ENCODE data around the gene LEF1.
A peak's percentile ranks its signal among the peaks of the same experiment; 100 is the strongest.

Gene LEF1

GRCh38 chr4:108168671-108169523, at the start of gene LEF1:
Gene LEF1, minus strand, starts transcription at chr4:108168932. Its CDS starts 1,165 bp downstream, at chr4:108167767.
- peak; percentile 78 for DNase-seq

GRCh38 chr4:108216510-108216909, 47.8 kb upstream of the LEF1 start:
- DNase-seq: no peak

GRCh38 chr4:108215055-108215454, 46.3 kb upstream of the LEF1 start:
- DNase-seq: no peak

DNA sequence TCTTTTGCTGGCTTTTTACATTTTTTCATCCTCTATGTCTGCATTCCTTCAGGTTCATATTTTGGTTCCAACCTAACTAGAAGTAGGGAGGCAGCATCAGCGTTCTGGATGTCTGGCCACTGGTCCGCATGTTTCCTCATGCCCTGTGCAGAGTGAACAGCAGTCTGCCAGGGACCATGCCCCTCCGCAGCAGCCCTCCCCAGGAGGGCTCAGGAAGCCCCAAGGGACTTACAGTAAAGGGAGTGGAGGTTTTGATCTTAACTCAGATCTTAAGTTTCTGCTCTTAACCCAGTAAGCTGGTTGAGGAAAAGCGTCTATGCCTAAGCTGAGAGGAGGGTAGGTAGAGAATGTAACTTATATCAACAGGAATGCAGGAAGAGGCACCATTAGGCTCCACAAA, 45.0 kb upstream of the LEF1 start:
- DNase-seq: no peak

- DNase-seq: no peak
Measured at GRCh38 chr4:108213308-108213707, 44.6 kb upstream of the LEF1 start.

DNA sequence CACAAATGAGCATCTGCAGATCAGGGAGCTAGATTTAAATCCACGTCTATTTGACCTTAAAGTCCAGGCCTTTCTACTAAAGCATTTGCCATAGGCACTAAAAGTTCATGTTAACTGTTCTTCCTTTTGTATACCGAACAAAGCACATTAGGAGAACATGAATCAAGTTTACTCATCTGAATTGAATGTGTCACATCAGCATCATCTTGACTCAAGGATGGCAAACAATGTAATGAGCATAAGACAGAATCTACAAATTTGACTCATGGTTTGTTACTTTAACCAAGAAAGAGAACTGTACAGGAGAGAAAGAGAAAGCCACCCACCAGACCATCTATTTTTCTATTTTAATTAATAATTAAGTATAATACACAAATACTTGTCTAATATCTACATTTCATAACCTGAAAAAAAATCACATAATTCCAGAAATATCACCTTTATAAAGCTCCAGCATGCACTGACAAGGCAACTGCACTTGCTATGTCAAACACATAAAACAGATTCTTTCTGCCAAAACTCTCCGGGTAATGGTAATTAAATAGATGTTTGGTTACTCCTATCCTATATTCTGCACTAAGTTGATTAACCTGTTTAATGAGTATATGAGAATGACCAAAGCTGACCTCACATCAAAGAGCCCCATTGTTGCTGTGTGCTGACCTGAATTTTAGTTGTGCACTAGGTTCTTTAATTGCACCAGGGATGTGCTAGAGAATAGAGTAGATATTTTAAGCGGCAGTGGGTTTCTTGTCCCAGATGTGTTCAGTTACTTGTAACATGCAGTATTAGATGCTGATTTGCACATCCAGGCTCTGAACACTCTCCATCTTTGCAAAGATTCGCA, 42.5 kb upstream of the LEF1 start:
- DNase-seq: no peak

GRCh38 chr4:108209489-108209888, 40.8 kb upstream of the LEF1 start:
- no peak for DNase-seq

- DNase-seq: no peak
Measured at GRCh38 chr4:108205859-108206258, 37.1 kb upstream of the LEF1 start.

DNA sequence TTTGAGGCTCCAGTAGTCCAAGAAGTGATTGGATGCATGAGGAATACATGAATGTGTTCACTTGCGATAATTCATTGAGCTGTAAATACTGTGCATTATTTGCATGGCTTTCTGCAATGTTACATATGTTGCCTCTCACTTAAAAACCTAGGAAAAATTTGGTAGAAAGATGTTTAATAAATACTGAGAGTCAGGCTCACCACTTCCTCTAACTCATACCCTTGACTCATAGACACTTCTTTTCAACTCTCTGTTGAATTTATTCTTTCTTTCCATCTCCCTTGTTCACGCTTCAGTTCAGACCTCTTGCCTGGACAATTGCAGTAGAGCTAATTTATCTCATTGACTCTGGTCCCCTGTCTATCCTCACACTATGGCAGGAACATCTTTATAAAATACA, 35.8 kb upstream of the LEF1 start:
- DNase-seq: no peak

GRCh38 chr4:108203377-108203776, 34.6 kb upstream of the LEF1 start:
- no peak for DNase-seq

GRCh38 chr4:108201774-108202173, 33.0 kb upstream of the LEF1 start:
- no peak for DNase-seq

- DNase-seq: no peak
Measured at GRCh38 chr4:108199881-108200280, 31.1 kb upstream of the LEF1 start.

- no peak for DNase-seq
Measured at GRCh38 chr4:108193886-108194672, 25.3 kb upstream of the LEF1 start.

DNA sequence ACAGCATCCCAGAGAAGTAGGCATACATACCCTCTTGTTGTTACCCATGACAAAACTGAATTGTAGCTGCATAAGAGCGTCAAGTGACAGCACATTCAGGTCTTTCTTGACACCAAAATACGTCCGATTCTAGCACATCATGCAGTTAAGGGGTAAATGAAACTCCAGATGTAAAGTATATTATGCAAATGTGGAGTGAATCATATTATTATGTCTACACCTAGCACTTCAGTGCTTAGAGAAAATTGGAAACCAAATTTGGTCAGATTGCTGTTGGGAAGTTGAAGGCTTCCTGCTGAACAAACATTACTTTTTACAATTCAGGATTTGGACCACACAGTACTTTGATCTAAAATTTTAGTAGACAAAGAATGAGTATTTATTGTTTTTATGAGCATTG, 24.2 kb upstream of the LEF1 start:
- DNase-seq: no peak

DNA sequence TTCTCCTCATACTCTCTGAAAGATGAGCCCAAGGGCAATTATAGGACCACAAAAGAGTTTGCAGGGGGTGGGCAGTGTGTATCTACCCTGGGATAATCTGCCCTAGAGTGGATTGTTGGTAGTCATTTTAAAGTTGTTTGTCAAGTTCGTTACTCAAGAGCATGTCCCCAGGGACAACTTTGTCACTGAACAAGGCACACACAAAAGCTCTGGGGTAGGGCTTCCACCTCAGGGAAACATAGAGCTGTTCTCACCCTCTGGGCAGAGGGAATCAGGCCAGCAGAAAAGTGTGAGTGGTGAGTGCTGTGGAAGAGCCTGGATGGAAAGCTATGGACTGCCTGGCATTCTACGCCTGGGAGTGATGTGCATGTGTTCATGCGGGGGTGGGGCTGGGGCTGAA, 23.3 kb upstream of the LEF1 start:
- DNase-seq: no peak

GRCh38 chr4:108191269-108191914, 22.7 kb upstream of the LEF1 start:
- DNase-seq: no peak

GRCh38 chr4:108188770-108189169, 20.0 kb upstream of the LEF1 start:
- no peak for DNase-seq

DNA sequence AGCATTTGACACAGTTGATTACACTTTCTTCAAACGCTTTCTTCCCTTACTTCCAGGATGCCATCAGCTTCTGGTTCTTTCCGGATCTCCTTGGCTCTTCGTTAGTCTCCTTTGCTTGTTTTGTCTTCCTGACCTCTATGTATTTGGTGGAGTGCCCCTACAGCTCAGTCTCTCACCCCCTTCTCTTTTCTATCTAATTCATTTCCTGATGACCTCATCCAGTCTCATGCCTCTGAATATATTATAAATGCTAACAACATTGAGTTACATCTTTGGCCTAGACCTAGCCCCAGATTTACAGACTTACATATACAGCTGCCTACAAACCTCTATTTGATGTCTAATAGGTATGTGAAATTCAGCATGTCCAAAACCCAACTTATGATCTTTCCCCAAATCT, 16.5 kb upstream of the LEF1 start:
- DNase-seq: no peak

GRCh38 chr4:108184453-108185049, 15.8 kb upstream of the LEF1 start:
- DNase-seq: no peak

DNA sequence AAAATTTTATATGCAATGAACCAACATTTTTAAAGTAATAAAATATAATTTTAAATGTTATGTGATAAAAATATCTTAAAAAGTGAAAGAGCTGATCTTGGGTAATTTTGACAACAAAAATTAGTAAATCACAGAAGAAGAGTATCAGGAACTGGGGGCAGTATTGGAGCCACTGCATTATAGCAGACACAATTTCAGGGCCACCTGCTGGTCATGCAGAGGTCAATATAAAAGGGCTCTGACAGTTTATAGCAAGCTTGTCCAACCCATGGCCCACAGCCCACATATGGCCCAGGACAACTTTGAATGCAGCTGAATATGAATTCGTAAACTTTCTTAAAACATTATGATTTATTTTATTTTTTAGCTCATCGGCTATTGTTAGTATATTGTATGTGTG, 13.0 kb upstream of the LEF1 start:
- DNase-seq: no peak

DNA sequence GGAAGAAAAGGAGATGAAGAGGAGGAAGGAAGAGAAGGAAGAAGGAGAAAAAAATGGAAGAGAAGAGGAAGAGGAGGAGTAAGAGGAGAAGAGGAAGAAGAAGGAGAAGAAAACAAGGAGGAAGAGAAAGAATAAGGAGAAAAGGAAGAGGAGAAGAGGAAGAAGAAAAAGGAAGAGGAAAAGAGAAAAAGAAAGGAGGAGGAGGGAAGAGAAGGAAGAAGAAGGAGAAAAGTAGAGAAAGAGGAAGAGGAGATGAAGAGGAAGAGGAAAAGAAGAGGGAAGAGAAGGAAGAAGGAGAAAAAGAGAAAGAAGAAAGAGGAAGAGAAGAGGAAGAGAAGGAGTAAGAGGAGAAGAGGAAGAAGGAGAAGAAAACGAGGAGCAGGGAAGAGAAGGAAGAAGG, 11.8 kb upstream of the LEF1 start:
- DNase-seq: no peak

DNA sequence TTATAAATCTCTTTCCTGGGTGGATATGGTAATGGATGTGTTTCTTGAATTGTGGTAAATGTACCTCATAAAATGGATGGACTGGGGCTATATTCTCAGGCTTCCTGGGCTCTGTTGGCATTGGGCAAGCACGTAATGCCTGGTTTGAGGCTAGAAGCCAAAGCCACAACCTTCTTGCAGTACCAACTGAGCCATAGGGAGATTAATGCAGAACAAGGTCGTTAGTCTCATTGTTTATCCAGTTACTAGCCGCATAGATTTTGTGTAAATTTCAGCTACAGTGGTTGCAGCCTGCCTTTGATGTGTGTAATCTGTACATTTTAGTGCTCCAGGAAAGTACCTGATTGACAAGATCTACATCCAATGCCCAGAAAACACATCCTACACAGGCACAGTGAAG, 7.2 kb upstream of the LEF1 start:
- no peak for DNase-seq

All from activated CD8-positive, alpha-beta memory T cell treated with anti-CD3 and anti-CD28 coated beads, Interleukin-2, amount 50 U/mL, for 4 hours (primary cell).